OCI-M2 (cell line): ENCODE data around the gene MZT2B.
"Not testable (repeated sequence)": the region's sequence is repeated elsewhere in the genome, so short reads cannot be mapped to it uniquely, and the experiment has no call there.

ENCODE experiments used
- DNase-seq: peaks from one replicate; lab custom pipeline; 2025; ENCODE audit not compliant: unreplicated experiment; lab: John Stamatoyannopoulos, UW

The MZT2B gene

DNA sequence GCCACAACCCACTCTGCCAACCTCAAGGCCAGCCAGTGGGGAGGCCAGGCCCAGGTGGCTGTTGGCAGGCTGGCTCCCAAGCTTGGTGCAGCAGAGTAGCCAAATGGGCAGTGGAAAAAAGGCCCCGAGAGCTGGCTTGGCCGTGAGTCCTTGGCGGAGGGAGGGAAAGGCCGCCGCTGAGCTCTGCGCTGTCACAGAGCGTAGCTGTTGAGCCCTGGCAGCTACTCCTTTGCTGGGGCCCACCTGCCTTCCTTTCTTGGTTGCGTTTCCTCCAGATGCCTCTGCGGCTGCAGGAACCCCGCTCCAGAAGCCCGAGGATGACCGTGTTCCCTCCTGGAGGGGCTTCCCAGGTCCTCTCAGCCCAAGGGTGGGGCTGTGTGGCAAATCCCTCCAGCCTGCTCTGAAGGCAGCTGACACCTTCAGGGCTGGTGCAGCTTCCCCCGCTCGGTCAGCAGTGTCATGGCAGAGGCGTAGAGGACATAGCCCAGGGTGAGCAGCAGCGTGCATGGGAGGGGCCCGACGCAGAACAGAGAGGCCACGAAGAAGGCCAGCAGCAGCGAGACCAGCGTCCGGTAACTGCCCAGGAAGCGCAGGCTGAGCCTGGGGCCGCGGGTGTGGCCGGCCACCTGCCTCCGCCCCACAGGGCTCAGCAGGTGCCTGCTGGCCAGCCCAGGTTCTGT, 29.8 kb upstream of the MZT2B start:
- not testable (repeated sequence) for DNase-seq

DNA sequence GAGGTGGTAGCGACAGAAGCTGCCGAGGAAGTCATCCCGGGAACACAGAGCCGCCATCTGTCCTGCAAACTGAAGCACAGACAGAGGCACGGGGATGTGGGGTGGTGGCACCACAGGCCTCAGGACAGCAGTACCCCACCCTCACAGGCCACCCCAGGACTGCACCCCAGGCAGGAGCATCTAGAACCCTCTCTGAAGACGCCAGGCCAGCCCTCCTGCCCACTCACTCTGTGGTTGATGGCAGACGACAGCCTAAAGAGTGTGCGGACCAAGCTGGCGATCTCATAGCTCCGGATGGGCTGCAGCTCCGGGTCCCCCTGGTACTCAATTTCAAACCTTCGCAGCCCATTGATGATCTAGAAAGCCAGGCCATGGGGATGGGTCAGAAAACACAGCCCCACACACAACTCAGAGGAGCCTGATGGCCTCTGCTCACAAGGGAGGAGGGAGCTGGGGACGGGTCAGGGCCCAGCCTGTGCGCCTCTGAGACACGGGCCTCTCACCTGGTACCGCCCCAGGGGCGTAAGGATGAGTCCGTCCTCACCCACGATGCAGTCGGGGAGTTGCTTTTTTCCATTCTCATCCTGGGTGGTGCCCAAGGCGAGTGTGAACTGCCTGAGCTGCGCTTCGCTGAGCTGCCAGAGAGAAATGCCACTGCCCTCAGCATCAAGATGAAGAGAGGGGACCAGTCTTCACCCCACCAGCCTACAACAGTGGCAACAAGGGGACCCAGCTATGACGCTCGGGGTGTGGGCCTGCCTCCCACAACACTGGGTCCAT, 29.1 kb upstream of the MZT2B start:
- no peak for DNase-seq

DNA sequence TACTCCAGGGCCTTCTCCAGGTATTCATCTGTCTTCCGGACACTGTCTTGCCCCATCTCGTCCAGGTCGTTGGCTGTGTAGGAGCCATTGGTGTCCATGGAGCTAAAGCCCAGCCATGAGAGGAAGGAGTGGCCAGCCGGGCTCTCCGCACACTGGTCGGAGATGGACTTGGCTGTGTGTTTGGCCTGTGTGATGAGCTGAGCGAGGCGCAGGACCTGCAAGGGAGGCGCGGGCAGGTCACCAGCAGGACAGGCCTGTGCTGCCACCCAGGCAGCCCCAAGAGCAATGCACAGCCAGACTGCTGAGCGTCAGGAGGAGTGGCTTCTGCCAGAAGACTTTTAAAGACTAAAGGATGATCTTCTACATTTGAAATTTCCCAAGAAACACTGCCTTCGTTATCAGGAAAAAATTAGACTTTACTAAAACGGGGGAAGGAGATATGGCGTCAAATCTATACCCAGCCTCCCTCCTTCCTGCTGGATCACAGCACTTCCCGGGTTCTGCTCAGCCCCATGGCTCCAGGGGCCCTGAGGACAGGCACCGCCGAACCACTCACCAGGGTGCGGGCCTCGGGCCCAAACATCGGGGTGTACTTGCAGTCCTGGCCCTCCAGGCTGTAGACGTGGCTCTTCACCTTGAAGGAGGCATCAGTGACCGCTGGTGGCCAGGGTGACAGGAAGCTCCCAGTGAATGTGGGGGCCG, 28.2 kb upstream of the MZT2B start:
- DNase-seq = not testable (repeated sequence)

DNA sequence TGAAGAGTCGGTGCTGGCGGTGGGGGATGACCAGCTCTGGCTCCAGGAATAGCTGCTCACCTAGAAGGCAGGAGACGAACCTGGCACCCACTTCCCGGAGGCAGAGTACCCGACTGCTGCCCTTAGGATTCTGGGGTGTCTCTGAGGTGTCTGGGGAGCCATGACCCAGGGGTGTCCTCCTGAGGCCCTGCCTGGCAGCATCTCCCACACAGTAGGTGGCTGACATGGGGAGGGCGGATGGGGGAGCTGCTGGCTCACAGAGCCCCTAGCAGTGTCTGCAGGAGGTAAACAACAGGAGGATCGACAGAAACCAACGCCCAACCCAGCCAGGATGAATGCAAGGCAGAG, 27.7 kb upstream of the MZT2B start:
- not testable (repeated sequence) for DNase-seq

DNA sequence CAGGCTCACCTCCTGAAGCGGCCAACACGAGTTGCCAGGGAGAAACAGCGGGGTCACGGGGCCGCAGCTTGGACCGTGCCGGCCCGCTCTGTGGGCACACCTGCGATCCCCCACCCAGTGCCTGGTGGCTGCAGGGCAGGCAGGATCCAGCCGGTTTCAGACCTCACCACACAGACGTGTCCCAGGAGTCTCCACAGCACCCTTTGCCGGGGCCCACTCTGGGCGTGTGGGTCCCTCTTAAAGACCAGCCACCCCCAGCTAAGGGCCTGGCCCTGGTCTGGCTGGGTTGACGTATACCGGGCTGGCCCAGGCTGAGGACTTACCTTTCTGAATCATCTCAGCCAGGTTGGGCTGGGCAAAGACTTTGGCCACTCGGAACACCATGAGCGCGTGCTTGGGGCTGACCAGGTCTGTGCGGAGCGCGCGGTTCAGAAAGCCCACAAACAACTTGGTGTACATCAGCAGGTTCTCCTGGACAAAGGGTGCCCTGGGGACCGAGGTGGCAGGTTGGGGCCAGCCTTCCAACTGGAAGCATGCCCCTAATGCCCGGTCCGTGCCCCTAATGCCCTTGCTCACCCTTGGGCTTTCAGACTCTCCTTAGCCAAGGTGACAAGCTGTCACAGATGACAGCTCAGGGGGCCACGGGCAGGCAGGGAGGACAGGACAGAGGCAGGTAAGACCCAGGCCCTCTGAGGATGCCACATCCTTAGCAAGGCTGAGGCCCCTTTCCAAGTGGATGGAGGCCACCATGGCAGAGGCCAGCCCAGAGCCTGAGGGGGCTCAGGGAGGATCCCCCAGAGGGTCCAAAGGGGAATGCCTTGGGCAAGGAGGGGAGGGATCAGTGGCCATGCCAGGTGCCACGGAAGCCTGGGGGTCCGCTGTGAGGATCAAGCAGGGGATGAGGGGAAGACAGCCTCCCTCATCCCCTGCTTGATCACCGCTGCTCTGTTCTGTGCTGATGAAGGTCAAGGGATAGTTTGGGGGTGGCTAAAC, 27.0 kb upstream of the MZT2B start:
- DNase-seq = no peak

DNA sequence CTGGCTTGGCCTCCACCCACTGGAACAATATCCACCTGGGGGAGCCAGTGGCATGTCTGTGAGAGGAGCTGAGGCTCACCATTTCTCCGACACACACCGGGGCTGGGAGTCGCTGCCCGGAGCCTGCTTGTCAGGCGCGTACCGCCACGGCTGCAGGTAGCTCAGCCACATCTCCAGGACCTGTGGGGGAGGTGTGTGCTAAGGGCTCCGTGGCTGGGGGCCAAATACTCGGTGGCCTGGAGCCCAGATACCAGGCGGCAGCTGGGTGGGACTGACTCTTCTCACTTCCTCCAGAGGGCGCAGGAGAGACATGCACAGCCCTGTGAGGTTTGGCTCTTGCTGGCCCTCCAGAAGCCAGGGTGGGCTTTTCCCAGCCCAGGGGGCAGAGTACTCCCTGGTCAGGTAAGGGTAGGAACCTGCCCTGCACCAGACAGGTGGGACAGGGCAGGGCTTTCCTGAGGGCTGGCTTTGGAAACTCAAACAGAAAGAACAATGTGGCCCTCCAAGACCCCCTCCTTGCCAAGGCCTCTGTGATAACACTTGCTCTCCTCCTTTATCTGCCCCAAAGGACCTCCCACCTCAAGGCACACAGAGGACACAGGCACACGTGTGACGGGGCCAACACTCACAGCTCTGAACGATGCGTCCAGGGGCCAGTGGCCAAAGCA, 26.0 kb upstream of the MZT2B start:
- not testable (repeated sequence) for DNase-seq

DNA sequence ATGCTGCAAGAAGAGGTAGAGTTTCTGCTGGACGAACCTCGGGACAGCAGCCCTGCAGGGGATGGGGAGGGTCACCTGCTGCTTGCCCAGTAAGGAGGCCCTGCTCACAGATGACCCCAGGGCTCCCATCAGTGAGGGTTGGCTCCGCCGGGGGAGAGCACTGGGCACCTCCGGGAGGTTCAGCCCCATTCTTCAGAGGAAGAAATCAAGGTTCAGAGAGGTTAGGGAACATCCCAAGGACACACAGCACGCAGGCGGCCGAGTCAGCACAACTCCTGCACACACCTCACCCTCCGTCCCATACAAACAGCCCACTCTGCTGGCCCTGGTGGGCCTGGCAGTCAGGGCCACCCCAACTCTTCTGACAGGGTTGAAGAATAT, 25.4 kb upstream of the MZT2B start:
- no peak for DNase-seq

DNA sequence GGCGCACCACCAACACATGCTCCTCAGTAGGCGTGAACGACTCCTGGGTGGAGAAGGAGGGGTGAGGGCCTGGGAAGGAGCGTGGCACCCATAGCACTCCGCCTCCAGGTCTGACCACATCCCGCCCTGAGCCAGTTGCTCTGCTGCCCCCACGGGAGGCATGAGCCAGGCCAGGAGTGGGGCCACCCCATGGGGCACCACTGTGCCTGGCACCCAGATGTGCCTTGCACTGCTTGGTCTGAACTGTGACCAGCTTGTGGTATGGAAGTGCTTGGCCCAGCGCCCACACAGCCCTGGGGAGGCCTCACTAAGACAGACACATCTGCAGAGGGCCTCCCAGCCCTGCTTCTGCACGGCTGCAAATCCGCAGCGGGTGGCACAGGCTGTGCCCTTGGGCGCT, 24.7 kb upstream of the MZT2B start:
- DNase-seq = not testable (repeated sequence)

DNA sequence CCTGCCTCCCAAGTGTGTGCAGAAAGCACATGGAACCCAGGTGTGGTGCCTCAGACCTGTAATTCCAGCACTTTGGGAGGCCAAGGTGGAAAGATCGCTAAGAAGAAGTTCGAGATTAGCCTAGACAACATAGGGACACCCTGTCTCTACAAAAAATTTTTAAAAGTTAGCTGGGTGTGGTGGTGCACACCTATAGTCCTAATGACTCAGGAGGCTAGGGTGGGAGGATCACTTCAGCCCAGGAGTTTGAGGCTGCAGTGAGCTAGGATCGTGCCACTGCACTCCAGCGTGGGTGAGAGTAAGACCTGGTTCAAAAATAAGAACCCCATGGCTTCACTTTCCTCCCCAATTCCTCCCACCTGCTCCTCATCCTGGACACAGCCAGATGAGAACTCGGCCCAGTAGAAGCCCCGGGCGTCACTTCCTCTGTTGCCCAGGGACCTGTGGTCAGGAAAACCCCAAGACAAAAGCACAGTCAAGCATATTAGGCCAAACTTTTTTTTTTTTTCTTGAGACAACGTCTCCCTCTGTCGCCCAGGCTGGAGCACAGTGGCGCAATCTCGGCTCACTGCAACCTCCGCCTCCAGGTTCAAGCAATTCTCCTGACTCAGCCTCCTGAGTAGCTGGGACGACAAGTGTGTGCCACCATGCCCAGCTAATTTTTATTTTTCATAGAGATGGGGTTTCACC, 24.1 kb upstream of the MZT2B start:
- not testable (repeated sequence) for DNase-seq

DNA sequence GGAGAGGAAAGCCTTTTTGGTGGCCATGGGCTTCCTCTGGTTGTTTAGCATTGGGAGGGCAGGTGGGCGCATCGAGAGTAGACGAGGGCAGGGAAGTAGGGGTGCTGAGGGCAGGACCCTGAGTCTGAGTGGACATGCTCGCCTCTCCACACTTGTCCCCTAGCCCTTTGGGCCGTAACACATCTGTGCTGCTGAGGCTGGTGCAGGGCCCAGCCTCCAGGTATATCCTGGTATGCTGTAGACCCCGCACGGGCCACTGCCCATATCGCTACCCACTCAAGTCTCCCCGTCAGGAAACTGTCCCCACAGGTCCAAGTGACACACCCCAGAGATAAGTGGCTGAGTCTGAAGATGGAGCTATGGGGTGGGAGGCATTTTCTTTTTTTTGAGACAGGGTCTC, 23.4 kb upstream of the MZT2B start:
- DNase-seq = no peak

DNA sequence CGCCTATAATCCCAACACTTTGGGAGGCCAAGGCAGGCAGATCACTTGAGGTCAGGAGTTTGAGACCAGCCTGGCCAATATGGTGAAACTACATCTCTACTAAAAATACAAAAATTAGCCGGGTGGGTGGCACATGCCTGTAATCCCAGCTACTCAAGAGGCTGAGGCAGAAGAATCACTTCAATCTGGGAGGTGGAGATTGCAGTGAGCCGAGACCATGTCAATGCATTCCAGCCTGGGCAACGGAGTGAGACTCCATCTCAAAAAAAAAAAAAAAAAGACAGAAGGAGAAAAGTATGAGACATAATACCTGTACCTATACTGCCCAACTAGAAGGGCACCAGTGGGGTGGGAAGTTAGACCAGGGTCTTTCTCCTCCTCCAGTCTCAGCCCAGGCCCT, 22.7 kb upstream of the MZT2B start:
- DNase-seq = not testable (repeated sequence)

DNA sequence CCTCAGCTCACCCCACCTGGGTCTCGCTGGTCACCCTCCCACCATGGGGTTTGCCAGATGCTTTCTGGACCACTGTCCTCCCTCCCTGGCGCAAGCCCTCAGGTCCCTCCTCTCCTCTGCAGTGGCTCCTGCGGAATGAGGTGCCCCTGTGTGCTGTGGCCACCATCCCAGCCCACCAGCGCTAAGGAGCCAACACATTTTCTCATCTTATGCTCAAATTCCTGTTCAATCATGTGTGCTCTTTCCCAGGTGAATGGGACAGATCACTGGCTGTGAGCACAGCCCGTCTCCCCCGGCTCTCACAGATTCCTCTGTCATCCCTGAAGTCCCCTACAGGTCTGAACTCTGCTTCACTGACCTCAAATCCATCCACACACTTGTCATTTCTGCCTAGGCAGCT, 21.9 kb upstream of the MZT2B start:
- no peak for DNase-seq

DNA sequence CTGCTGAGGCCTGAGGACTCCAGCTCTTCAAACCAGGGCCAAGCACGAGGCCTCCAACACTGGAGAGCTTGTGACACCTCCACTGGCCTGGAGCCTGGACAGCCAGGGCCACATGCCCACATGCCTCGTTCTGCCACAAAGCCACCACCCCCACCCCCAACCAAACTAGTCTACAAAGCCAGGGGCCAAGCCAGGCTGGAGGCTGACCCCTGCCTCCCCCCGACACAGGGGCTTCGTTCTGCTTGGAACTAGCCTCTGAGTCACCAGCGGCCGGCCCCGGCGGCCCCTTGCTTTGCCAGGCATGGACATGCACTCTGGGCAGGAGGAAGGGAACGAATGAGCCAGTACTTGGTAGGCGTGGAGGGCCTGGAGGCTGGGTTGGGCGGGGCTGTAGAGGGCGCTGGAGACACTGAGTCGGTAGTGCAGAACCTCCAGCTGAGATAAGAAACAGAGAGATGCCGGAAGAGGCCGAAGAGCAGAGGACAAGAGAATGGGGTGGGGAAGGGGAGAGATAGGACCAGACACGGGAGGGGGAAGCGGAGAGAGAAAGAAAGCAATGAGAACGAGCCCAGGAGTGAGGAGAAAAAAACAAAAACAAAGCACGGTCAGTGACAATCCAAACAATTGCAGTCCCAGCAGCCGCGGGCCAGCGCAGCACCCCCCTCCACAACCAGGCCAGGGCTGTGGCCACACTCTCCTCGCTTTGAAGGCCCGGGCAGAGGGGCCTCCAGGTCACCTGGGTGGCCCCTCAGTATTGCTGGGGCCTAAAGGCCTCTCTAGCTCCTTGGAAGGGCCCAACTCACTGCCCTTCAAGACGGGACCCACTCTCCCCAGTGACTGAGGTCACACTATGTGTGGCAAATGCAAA, 21.0 kb upstream of the MZT2B start:
- not testable (repeated sequence) for DNase-seq

DNA sequence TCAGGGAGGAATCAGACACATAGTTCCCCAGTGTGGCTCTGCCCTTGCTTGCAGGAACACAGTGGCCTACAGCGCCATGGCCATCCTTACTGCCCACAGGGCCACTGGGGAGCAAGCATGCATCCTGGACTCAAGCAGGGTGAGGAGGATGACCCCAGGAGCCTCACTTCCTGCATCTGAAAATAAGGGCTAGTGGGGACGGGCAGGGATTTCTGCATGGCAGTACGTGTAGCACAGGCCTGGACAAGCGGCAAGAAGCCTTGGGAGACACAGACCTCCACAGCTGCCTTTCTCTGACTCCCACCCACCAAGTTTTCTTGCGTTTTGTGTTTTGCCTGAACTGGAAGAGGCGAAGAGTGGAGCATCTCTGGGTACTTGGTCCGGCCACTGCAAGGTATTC, 19.6 kb upstream of the MZT2B start:
- not testable (repeated sequence) for DNase-seq

DNA sequence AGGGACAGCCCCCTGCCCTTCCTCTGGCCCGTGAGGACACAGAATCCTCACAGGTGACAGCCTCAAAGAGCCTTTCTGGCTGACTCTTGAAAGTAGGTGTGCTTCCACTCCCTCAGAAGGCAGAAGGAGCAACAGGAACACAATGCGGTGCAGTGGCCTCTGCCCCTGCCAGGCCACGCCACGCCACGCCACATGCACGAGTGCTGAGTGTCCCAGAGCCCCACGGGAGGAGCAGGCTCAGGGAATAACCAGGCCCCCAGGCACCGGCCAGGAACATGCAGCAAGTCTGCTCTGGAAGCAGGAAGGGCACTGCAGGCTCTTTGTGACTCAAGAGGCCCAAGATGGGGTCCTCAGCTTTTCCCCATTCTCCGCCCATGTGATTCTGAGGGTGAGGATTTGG, 19.1 kb upstream of the MZT2B start:
- no peak for DNase-seq

DNA sequence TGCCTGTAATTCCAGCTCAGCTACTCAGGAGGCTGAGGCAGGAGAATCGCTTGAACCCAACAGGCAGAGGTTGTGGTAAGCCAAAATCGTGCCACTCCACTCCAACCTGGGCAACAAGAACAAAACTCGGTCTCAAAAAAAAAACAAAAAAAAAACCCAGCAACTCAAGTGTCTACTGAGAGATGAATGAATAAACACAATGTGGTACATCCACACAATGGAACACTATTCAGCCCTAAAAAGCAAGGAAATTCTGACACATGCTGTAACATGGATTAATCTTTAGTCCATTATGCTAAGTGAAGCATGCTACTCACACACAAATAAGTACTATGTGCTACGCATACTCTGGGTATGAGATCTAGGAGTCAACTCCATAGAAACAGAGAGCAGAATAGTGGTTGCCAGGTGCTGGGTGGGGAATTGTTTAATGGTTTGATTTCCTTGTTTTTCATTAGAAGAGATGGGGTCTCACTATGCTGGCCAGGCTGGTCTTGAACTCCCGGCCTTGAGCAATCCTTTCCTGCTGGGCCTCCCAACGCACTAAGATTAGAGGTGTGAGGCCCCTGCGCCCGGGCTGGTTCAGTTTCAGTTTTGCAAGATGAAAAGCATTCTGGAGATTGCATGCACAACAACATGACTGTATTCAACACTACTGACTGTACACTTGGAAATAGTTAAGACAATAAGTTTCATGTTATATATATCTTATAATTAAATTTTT, 16.6 kb upstream of the MZT2B start:
- DNase-seq = no peak

DNA sequence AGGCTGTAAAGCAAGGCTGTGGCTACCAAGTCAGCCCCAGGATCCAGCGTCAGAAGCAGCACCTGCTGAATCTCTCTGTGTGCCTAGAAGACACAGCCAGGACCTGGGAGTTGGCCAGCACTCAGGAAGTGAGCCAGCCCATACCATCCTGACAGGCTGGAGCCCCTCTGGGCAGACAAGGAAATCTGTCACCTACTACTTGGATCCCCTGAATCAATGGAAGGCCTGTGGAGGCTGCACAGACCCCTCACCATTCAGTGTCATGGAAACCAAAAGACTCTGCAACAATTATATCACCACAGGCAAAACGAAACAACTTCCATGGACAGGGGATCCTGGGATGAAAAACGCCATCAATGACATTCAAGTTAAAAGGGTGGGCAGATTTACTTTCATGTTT, 15.5 kb upstream of the MZT2B start:
- DNase-seq = not testable (repeated sequence)

DNA sequence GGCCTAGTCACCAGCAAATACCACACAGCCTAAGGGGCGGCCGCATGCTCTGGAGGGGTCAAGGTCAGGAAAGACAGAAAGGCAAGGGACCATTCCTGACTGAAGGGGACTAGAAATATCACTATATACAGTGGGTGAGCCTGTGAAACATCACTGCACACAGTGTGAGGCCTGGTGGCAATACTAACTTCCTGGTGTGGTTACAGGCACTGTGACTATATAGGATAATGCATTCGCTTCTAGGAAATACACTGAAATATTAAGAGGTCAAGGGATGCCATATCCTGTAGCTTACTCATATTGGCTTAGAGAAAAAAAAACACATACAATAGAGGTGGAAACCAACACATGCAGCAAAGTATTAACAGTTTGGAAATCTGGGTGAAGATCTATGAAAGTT, 12.9 kb upstream of the MZT2B start:
- DNase-seq = not testable (repeated sequence)
